HEK293T (cell line): Measurements from ENCODE around the gene NKD2.

ENCODE experiments used
- CTCF ChIA-PET: fragments of 350-600 bp; formaldehyde crosslinking; extraction: SDS; loops from one replicate; lab custom pipeline; 2021; ENCODE audit warnings: antibody characterized with exemption, inconsistent platforms; lab: Yijun Ruan, JAX
- POLR2A ChIA-PET: fragments of 350-600 bp; formaldehyde crosslinking; extraction: SDS; loops from one replicate; lab custom pipeline; 2020; ENCODE audit warnings: antibody characterized with exemption, inconsistent platforms; lab: Yijun Ruan, JAX
- DNase-seq: peaks from one replicate; pipeline ENCODE4 v3.0.0; 2012; ENCODE audit warnings: mixed read lengths; ENCODE audit errors: extremely low spot score
- ARNT ChIP-seq: fragments of 450-650 bp; IDR thresholded peaks from 2 replicates; pipeline ENCODE4 v1.6.1; 2017; ENCODE audit warnings: mild to moderate bottlenecking
- BHLHE40 ChIP-seq: fragments of 450-650 bp; IDR thresholded peaks from 2 replicates; pipeline ENCODE4 v1.6.1; 2016; ENCODE audit warnings: mild to moderate bottlenecking, moderate library complexity, borderline replicate concordance
- CTBP1 ChIP-seq: fragments of 450-650 bp; IDR thresholded peaks from 2 replicates; pipeline ENCODE4 v1.6.1; 2016; ENCODE audit warnings: borderline replicate concordance
- ELF4 ChIP-seq: fragments of 450-650 bp; IDR thresholded peaks from 2 replicates; pipeline ENCODE4 v1.6.1; 2017; ENCODE audit warnings: antibody characterized with exemption
- FOXA1 ChIP-seq: fragments of 450-650 bp; IDR thresholded peaks from 2 replicates; pipeline ENCODE4 v1.6.1; 2016; ENCODE audit warnings: mild to moderate bottlenecking
- FOXK2 ChIP-seq: fragments of 450-650 bp; IDR thresholded peaks from 2 replicates; pipeline ENCODE4 v1.6.1; 2016; ENCODE audit warnings: mild to moderate bottlenecking
- FOXM1 ChIP-seq: fragments of 450-650 bp; IDR thresholded peaks from 2 replicates; pipeline ENCODE4 v1.6.1; 2017; ENCODE audit warnings: mild to moderate bottlenecking, borderline replicate concordance
- HDGF ChIP-seq: fragments of 450-650 bp; IDR thresholded peaks from 2 replicates; pipeline ENCODE4 v1.6.1; 2017; ENCODE audit warnings: antibody characterized with exemption, borderline replicate concordance
- L3MBTL2 ChIP-seq: fragments of 450-650 bp; conservative IDR thresholded peaks from 2 replicates; pipeline ENCODE4 v1.6.1; 2016; ENCODE audit warnings: mild to moderate bottlenecking
- LEF1 ChIP-seq: fragments of 450-650 bp; IDR thresholded peaks from 2 replicates; pipeline ENCODE4 v1.6.1; 2017; ENCODE audit warnings: mild to moderate bottlenecking, borderline replicate concordance
- NFRKB ChIP-seq: fragments of 450-650 bp; IDR thresholded peaks from 2 replicates; pipeline ENCODE4 v1.6.1; 2016; ENCODE audit warnings: mild to moderate bottlenecking, moderate library complexity
- SP1 ChIP-seq: fragments of 450-650 bp; IDR thresholded peaks from 2 replicates; pipeline ENCODE4 v1.6.1; 2017
- SUZ12 ChIP-seq: fragments of 450-650 bp; IDR thresholded peaks from 2 replicates; pipeline ENCODE4 v1.6.1; 2016; ENCODE audit warnings: mild to moderate bottlenecking
- TARDBP ChIP-seq: fragments of 450-650 bp; IDR thresholded peaks from 2 replicates; pipeline ENCODE4 v1.6.1; 2016
- ZNF384 ChIP-seq: fragments of 450-650 bp; IDR thresholded peaks from 2 replicates; pipeline ENCODE4 v1.6.1; 2016
- TF ChIP-seq, protein P1 (sequence below): fragments of 450-650 bp; IDR thresholded peaks from 2 replicates; pipeline ENCODE4 v1.6.1; 2016

Gene NKD2

DNA sequence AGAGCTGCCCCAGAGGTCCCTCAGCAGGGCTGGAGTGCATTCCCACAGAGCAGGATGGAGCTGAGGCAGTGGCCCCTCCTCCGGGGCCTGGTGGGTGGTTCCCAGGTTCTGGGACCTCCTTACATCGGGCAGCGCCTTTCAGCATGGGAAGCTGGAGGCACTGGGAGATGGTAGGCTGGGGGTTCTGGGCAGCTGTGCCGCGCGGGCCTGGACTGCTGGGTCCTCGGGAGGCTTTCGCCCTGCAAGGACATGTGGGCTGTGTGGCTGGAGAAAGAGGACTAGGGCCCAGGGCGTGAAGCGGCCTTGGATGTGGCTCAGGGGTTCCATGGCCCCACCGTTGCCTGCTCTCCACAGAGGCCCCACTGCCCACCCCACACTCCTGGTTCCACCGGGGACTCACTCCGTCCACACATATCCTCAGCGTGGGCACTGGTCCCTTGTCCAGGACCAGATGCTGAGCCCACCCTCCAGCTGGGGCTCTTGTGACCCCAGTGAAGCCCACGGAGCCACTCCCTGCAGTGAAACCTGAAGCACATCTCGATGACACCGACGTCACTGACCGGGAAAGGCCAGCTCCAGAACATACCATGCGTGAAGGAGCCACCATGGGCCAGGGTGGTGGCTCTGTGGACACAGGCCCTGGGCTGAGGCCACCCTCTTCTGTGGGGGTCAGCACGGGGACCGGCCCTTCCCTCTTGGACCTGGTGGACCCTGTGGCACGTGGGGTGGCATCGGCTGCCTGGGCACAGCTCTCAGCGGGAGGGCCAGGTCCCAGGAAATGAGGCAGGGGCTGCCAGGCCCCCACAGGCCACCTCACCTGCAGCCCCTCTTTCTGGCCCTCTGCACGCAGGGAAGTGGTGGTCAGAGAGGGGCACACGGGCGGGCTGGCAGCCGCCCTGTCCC, 31.5 kb upstream of the NKD2 start:
- TF ChIP-seq LEF1 (no peak), ARNT (no peak), SUZ12 (no peak), L3MBTL2 (no peak), ZNF384 (no peak), FOXA1 (no peak), FOXM1 (no peak), CTBP1 (no peak), NFRKB (no peak), FOXK2 (no peak), ELF4 (no peak)
- DNase-seq = no peak
- POLR2A ChIA-PET = no interaction called here
- CTCF ChIA-PET = no interaction called here

DNA sequence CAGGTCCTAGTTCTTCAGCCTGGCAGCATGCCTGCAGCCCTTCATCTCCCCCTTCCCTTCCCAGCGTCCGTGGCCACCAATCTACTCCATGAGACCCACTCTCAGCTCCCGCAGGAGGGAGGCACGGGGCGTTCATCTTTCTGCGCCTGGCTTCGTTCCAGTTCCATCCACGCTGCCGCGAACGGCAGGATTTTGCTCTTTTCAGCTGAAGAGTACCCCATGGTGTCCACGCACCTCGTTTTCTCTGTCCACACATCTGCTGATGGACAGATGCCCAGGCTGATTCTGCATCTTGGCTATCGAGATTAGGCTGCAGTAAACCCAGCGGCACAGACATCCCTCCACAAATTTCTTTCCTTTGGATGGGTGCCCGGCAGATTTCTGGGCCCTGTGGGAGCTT, 30.5 kb upstream of the NKD2 start:
- DNase-seq = no peak
- CTCF ChIA-PET = no interaction called here
- no peak for TF ChIP-seq LEF1
- no peak for TF ChIP-seq SUZ12
- no peak for TF ChIP-seq L3MBTL2
- TF ChIP-seq HDGF = no peak
- TF ChIP-seq TARDBP = no peak
- TF ChIP-seq FOXM1 = no peak
- TF ChIP-seq NFRKB = no peak
- TF ChIP-seq, protein P1, sequence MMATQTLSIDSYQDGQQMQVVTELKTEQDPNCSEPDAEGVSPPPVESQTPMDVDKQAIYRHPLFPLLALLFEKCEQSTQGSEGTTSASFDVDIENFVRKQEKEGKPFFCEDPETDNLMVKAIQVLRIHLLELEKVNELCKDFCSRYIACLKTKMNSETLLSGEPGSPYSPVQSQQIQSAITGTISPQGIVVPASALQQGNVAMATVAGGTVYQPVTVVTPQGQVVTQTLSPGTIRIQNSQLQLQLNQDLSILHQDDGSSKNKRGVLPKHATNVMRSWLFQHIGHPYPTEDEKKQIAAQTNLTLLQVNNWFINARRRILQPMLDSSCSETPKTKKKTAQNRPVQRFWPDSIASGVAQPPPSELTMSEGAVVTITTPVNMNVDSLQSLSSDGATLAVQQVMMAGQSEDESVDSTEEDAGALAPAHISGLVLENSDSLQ = no peak
- TF ChIP-seq BHLHE40 = no peak
- POLR2A ChIA-PET = interaction anchor here (1.2 kb wide), 1 partner anchor 30 kb away, joined by 3 read pairs; the partner anchor contains the start of gene NKD2

DNA sequence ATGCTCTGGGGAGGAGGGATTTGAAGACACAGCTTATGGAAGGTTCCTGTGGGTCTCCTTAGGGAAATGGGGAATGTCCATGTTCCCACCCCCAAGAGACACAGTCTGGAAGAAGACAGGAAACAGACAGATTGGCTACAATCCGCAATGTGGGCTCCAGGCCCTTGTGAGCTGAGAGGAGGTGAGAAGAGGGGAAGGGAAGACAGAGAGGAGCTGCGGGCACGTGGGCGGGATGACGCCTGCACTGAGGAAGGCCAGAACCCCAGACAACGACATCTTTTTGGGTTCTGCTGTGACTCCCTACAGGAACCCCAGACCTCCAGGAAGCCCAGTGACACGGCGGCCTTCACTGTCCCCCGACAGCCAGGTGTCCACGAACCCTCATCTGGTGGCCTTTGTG, 29.9 kb upstream of the NKD2 start:
- ChIA-PET CTCF (no interaction called here), POLR2A (interaction anchor here (1.2 kb wide), 1 partner anchor 29 kb away, joined by 3 read pairs; the partner anchor contains the start of gene NKD2)
- DNase-seq = no peak
- TF ChIP-seq HDGF = no peak
- TF ChIP-seq L3MBTL2 = no peak
- TF ChIP-seq FOXA1 = no peak
- TF ChIP-seq SP1 = no peak
- no peak for TF ChIP-seq CTBP1
- TF ChIP-seq ZNF384 = no peak
- TF ChIP-seq TARDBP = no peak
- TF ChIP-seq FOXK2 = no peak
- TF ChIP-seq LEF1 = no peak
- no peak for TF ChIP-seq NFRKB
- no peak for TF ChIP-seq SUZ12
- TF ChIP-seq ELF4 = no peak
- TF ChIP-seq, protein P1 = no peak
- no peak for TF ChIP-seq FOXM1
- TF ChIP-seq ARNT = no peak
- no peak for TF ChIP-seq BHLHE40

DNA sequence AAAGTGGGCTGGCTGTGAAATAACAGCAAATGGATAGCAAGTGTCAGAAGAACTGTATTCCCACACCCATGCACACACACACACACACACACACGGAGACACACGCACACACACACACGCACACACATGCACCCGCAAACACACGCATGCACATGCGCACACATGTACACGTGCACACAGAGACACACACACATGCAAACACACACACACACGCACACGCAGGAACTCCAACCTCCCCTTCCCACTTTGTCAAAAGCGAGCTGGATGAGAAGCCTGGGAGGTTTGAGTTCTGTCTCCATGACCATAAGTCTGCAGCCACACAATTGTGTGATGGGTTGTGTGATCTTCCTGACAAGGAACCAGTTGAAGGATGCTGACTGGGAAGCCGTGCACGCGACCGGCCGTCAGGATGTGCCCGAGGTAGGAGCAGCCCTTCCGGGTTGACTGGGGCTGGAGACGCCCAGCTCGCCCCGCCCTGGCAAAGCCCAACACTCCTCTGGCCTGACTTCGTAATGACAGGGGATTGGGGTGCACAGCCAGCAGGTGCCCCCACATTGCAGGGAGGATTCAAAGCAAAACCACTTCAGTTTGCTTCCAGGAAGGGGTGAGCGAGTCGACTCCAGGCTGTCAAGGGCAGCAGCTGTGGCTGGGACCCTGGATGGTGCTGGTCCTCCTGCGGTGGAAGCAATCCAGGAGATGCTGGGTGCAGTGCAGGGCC, 29.3 kb upstream of the NKD2 start:
- ChIA-PET CTCF (no interaction called here), POLR2A (interaction anchor here (1.2 kb wide), 1 partner anchor 29 kb away, joined by 3 read pairs; the partner anchor contains the start of gene NKD2)
- TF ChIP-seq TARDBP (no peak), FOXM1 (no peak), HDGF (no peak), BHLHE40 (no peak), NFRKB (no peak), LEF1 (no peak), CTBP1 (no peak), L3MBTL2 (no peak), SUZ12 (no peak), ELF4 (no peak), SP1 (no peak), ARNT (no peak), FOXA1 (no peak), ZNF384 (no peak), FOXK2 (no peak)
- TF ChIP-seq, protein P1 = no peak
- DNase-seq = no peak

DNA sequence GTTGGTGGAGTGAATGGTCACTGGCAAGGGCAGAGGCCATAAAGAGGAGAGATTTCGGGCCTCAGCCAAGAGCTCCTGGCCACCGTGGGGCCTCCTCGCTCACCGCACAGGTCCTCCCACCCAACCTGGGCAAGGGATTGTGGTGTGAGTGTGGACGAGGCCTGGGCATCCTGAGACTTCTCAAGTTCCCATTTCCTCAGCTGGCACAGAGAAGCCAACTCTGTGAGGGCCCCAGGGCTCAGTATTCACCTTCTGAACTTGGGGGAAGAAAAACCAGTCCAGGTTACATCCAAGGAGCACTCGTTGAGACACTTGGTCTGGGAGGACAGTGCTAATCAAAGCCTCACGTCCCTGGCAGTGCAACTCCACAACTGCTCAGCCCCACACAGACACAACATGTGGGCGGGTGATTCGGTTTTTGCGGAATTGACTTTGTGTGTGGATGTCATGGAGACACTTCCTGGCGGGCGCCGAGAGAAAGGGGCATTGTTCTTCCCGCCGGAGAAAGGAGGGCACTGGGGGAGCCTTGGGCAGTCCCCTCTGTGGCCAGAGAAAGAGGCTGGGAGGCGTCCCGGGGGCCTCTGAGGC, 28.5 kb upstream of the NKD2 start:
- ChIA-PET POLR2A (no interaction called here), CTCF (no interaction called here)
- no peak for TF ChIP-seq HDGF
- TF ChIP-seq L3MBTL2 = no peak
- TF ChIP-seq FOXA1 = no peak
- no peak for DNase-seq

DNA sequence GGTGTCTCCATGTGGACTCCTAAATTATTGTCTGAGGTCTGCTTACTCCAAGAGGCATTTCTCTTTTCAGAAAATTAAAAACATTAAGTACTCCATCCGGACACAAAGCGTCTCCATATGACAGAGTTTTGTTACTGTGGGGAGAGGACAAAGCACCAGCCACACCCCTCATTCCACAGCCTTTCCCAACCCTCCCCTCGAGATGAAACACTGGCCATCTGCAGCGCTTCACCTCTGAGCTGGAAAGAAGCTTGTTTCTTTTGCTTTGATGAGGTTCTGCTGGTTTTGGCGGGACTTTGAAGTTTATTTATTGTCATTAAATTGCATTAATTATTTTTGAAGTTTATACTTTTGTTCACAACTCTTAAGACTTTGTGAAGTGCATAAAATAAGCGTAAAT, 27.6 kb upstream of the NKD2 start:
- DNase-seq = no peak
- ChIA-PET POLR2A (no interaction called here), CTCF (interaction anchor here (0.7 kb wide), 1 partner anchor 11 kb away, joined by 3 read pairs; no protein-coding TSS in a partner anchor)
- TF ChIP-seq BHLHE40 (no peak), FOXA1 (no peak), NFRKB (no peak), HDGF (no peak), LEF1 (no peak), TARDBP (no peak), ARNT (no peak), SUZ12 (no peak), FOXK2 (no peak), CTBP1 (no peak), ZNF384 (no peak), SP1 (no peak), FOXM1 (no peak)
- TF ChIP-seq, protein P1 = no peak
